IMR-90 (cell line): ENCODE data around the gene ICAM2. TPM values are rescaled to one million over a fixed set of nuclear protein-coding genes. Genes with fewer than 3 reads are reported as not detected.

Experiments
- ATAC-seq: fragments of 200-7000 bp; cut with Tn5 transposase; 2 replicates; pipeline ENCODE4 v1.9.1; 2020; ENCODE audit warnings: low read depth, mild to moderate bottlenecking, moderate library complexity
- BruUV-seq: library from RNA; stranded (reverse); fragments of 400-500 nt; replicated peaks from 2 replicates; lab custom pipeline; 2021; lab: Mats Ljungman, UMichigan
- CTCF ChIA-PET: fragments of 300-600 bp; formaldehyde crosslinking; extraction: SDS; loops from one replicate; lab custom pipeline; 2021; ENCODE audit warnings: antibody characterized with exemption; lab: Yijun Ruan, JAX
- POLR2A ChIA-PET: fragments of 300-600 bp; sonication (Branson Sonifier 250); formaldehyde crosslinking; loops from one replicate; lab custom pipeline; 2022; ENCODE audit warnings: antibody characterized with exemption; ENCODE audit not compliant: unreplicated experiment; lab: Charles Lee
- DNase-seq: peaks from one replicate; pipeline ENCODE4 v3.0.0; 2013
- H2AFZ ChIP-seq: replicated peaks from 2 replicates; pipeline ENCODE3; 2013; ENCODE audit warnings: low read length, mild to moderate bottlenecking; ENCODE audit not compliant: poor library complexity
- H2AK5ac ChIP-seq: 2 replicates; pipeline ENCODE4 v1.6.1; 2013; ENCODE audit warnings: low read depth, low read length, inconsistent platforms
- H2AK9ac ChIP-seq: replicated peaks from 2 replicates; pipeline ENCODE3; 2013; ENCODE audit warnings: mild to moderate bottlenecking, low read depth, low read length, moderate library complexity; ENCODE audit not compliant: poor library complexity
- H2BK120ac ChIP-seq: 2 replicates; pipeline ENCODE4 v1.6.1; 2013; ENCODE audit warnings: low read depth, low read length, inconsistent platforms
- H2BK15ac ChIP-seq: 3 replicates; pipeline ENCODE4 v1.6.1; 2013; ENCODE audit warnings: low read depth, low read length, inconsistent platforms
- H2BK20ac ChIP-seq: 2 replicates; pipeline ENCODE4 v1.6.1; 2013; ENCODE audit warnings: low read depth, mild to moderate bottlenecking, inconsistent platforms, low read length, moderate library complexity
- H2BK5ac ChIP-seq: 2 replicates; pipeline ENCODE4 v1.6.1; 2013; ENCODE audit warnings: mild to moderate bottlenecking, low read depth, low read length, inconsistent platforms; ENCODE audit not compliant: poor library complexity, severe bottlenecking
- H3K14ac ChIP-seq: replicated peaks from 2 replicates; pipeline ENCODE4 v1.6.1; 2013; ENCODE audit warnings: low read depth, low read length, inconsistent platforms
- H3K18ac ChIP-seq: 2 replicates; pipeline ENCODE4 v1.6.1; 2013; ENCODE audit warnings: low read depth, low read length, control low read depth
- H3K23ac ChIP-seq: 2 replicates; pipeline ENCODE4 v1.6.1; 2013; ENCODE audit warnings: low read depth, low read length, inconsistent platforms
- H3K27ac ChIP-seq: 2 replicates; pipeline ENCODE4 v1.5.1; 2013; ENCODE audit warnings: mild to moderate bottlenecking, control low read depth, low read length; ENCODE audit not compliant: insufficient read depth
- H3K27me3 ChIP-seq: 2 replicates; pipeline ENCODE4 v1.6.1; 2013; ENCODE audit warnings: low read length; ENCODE audit not compliant: control insufficient read depth, insufficient read depth
- H3K36me3 ChIP-seq: 2 replicates; pipeline ENCODE4 v1.6.1; 2013; ENCODE audit warnings: low read length, mixed read lengths; ENCODE audit not compliant: control insufficient read depth, insufficient read depth
- H3K4ac ChIP-seq: 2 replicates; pipeline ENCODE4 v1.6.1; 2013; ENCODE audit warnings: low read depth, low read length, inconsistent platforms
- H3K4me1 ChIP-seq: 2 replicates; pipeline ENCODE4 v1.6.1; 2013; ENCODE audit warnings: low read length, mixed read lengths; ENCODE audit not compliant: control insufficient read depth, insufficient read depth
- H3K4me2 ChIP-seq: 2 replicates; pipeline ENCODE4 v1.6.1; 2013; ENCODE audit warnings: low read depth, mild to moderate bottlenecking, control low read depth, low read length, moderate library complexity
- H3K4me3 ChIP-seq: 2 replicates; pipeline ENCODE4 v1.5.1; 2013; ENCODE audit warnings: low read depth, mild to moderate bottlenecking, control low read depth, low read length, moderate library complexity; ENCODE audit not compliant: insufficient read depth
- H3K56ac ChIP-seq: 2 replicates; pipeline ENCODE4 v1.6.1; 2013; ENCODE audit warnings: low read length, inconsistent platforms; ENCODE audit not compliant: insufficient read depth; ENCODE audit errors: extremely low read depth
- H3K79me1 ChIP-seq, 2 experiments: 2 replicates each; pipeline ENCODE4 v1.6.1; 2013; ENCODE audit warnings: low read length in 2 of 2, inconsistent platforms in 1 of 2, low read depth in 1 of 2
- H3K9ac ChIP-seq: 2 replicates; pipeline ENCODE4 v1.6.1; 2013; ENCODE audit warnings: low read depth, low read length, control low read depth
- H3K9me1 ChIP-seq: 2 replicates; pipeline ENCODE4 v1.6.1; 2013; ENCODE audit warnings: low read length, inconsistent platforms; ENCODE audit not compliant: insufficient read depth
- H3K9me3 ChIP-seq: 2 replicates; pipeline ENCODE4 v1.6.1; 2013; ENCODE audit warnings: low read length; ENCODE audit not compliant: control insufficient read depth, insufficient read depth
- H4K20me1 ChIP-seq: 2 replicates; pipeline ENCODE4 v1.6.1; 2013; ENCODE audit warnings: low read length, inconsistent platforms; ENCODE audit not compliant: insufficient read depth
- H4K5ac ChIP-seq: 2 replicates; pipeline ENCODE4 v1.6.1; 2013; ENCODE audit warnings: mild to moderate bottlenecking, low read depth, low read length, control low read depth
- H4K8ac ChIP-seq, 2 experiments: 2 replicates each; pipeline ENCODE4 v1.6.1; 2013; ENCODE audit warnings: low read depth in 2 of 2, low read length in 2 of 2, control low read depth in 1 of 2, inconsistent platforms in 1 of 2
- H4K91ac ChIP-seq: 2 replicates; pipeline ENCODE4 v1.6.1; 2013; ENCODE audit warnings: low read depth, low read length, inconsistent platforms; ENCODE audit not compliant: insufficient read depth
- WGBS, 2 experiments: methylation state at CpG; one replicate each; pipeline versions ENCODE4 v1.1.5 to v1.1.7; 2013; ENCODE audit warnings: missing lambda C conversion rate in 2 of 2; ENCODE audit not compliant: insufficient read length in 1 of 2; ENCODE audit errors: extremely low coverage in 2 of 2; 5-methylcytosine and 5-hydroxymethylcytosine counted together
- dilution Hi-C: fragments of 300-500 bp; cut with HindIII; formaldehyde crosslinking; loops from one replicate; pipeline ENCODE4 v1.14.3; 2018; ENCODE audit warnings: low sequenced_read_pairs; ENCODE audit not compliant: unreplicated experiment
- in situ Hi-C: fragments of 300-500 bp; cut with MboI; formaldehyde crosslinking; loops from 3 replicates; pipeline ENCODE4 v1.14.3; 2019; ENCODE audit warnings: low sequenced_read_pairs, inconsistent platforms, mixed read lengths
- intact Hi-C: fragments of 100-400 bp; cut with micrococcal nuclease; formaldehyde crosslinking; loops from 2 replicates; pipeline ENCODE4 v1.10.0; 2022
- polyA plus RNA-seq, 3 experiments: library from polyadenylated mRNA; depleted of rRNA; stranded (reverse); fragments of >200 nt; gene quantifications; 2 replicates each; pipeline ENCODE4 v1.2.3, GENCODE V29; 2012; ENCODE audit warnings: low replicate concordance in 1 of 3
- total RNA-seq: library from RNA; depleted of rRNA; stranded (reverse); fragments of >200 nt; gene quantifications from 2 replicates; pipeline ENCODE4 v1.2.3, GENCODE V29; 2012
- TF ChIP-seq, protein P1 (sequence below): fragments of 150-350 bp; IDR thresholded peaks from 2 replicates; pipeline ENCODE4 v1.6.1; 2016; ENCODE audit warnings: low read depth, mild to moderate bottlenecking, low read length, moderate library complexity, borderline replicate concordance

Gene ICAM2
- total and polyA plus RNA-seq, 2 of the 4 experiments (the other 2 are of a cell fraction): 0.12 TPM; not detected in 1

GRCh38 chr17:63989622-63990345, 30.6 kb downstream of the ICAM2 start:
- Histone ChIP-seq H3K9me3 (no peaks in the 10 kb centered on the region), H3K27me3 (peaks cover 43% of the 10 kb centered on the region), H4K5ac (no peak overlapping the region), H3K14ac (no peak overlapping the region), H3K9ac (no peak overlapping the region), H2AK9ac (no peak overlapping the region), H4K91ac (no peak overlapping the region), H3K56ac (no peak overlapping the region), H4K20me1 (no peaks in the 10 kb centered on the region), H2BK20ac (no peak overlapping the region), H2BK120ac (no peak overlapping the region), H3K4me1 (peaks cover 7% of the 10 kb centered on the region; the same call in 1 of the 2 replicates), H3K27ac (no peak overlapping the region), H2BK15ac (no peak overlapping the region), H3K23ac (no peak overlapping the region), H3K9me1 (peaks cover 5% of the 10 kb centered on the region; the same call in 1 of the 2 replicates), H3K36me3 (no peaks in the 10 kb centered on the region), H3K4ac (no peak overlapping the region), H2BK5ac (no peak overlapping the region), H3K4me2 (no peak overlapping the region), H2AK5ac (no peak overlapping the region; the same call in 1 of the 2 replicates), H3K4me3 (no peak overlapping the region), H3K18ac (no peak overlapping the region), H4K8ac (no peak overlapping the region), H3K79me1 (no peaks in the 10 kb centered on the region), H2AFZ (peak overlapping the region; percentile 63)
- BruUV-seq: no TSS peak
- WGBS, 2 experiments: 92% methylated on average over 18 of the region's 21 CpGs; no CpG with 5 or more reads in 1 of the 2 experiments
- ChIA-PET CTCF (interaction anchor here (0.5 to 1.2 kb wide), 3 partner anchors 14 to 292 kb away, joined by 3 read pairs; no protein-coding TSS in a partner anchor), POLR2A (no interaction called here)
- dilution Hi-C loops (no loop called here), in situ Hi-C loops (no loop called here), intact Hi-C loops (loop anchor here (1.0 kb wide), 1 partner anchor 70 kb away; no protein-coding TSS in a partner anchor)
- DNase-seq (no peak), ATAC-seq (no peak)
- TF ChIP-seq, protein P1, sequence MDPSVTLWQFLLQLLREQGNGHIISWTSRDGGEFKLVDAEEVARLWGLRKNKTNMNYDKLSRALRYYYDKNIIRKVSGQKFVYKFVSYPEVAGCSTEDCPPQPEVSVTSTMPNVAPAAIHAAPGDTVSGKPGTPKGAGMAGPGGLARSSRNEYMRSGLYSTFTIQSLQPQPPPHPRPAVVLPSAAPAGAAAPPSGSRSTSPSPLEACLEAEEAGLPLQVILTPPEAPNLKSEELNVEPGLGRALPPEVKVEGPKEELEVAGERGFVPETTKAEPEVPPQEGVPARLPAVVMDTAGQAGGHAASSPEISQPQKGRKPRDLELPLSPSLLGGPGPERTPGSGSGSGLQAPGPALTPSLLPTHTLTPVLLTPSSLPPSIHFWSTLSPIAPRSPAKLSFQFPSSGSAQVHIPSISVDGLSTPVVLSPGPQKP: no peak
